Upper lobe of left lung (tissue), 6 donors: ENCODE results near the gene TOMM22. TPM values are rescaled to one million over a fixed set of nuclear protein-coding genes. Genes with fewer than 3 reads are reported as not detected.

ENCODE experiments used
- ATAC-seq, 2 donors: fragments of 200-7000 bp; cut with Tn5 transposase; one replicate each; pipeline ENCODE4 v1.9.1; 2022; ENCODE audit warnings: mild to moderate bottlenecking in 2 of 2, moderate library complexity in 2 of 2; ENCODE audit not compliant: low FRiP score in 2 of 2
- DNase-seq, 2 donors: peaks; one replicate each; pipeline ENCODE4 v3.0.0-alpha.2; 2019 to 2020
- H3K27ac ChIP-seq, 4 donors: fragments of 200-600 bp; sonication (generic); one replicate each; pipeline ENCODE4 v1.5.1; 2016 to 2019
- H3K27me3 ChIP-seq, 4 donors: fragments of 200-600 bp; sonication (generic); one replicate each; pipeline ENCODE4 v1.5.1; 2017 to 2019
- H3K36me3 ChIP-seq, 4 donors: fragments of 200-600 bp; sonication (generic); one replicate each; pipeline ENCODE4 v1.5.1; 2016 to 2019
- H3K4me1 ChIP-seq, 4 donors: fragments of 200-600 bp; sonication (generic); one replicate each; pipeline ENCODE4 v1.5.1; 2018 to 2019
- H3K4me3 ChIP-seq, 4 donors: fragments of 200-600 bp; sonication (generic); one replicate each; pipeline ENCODE4 v1.5.1; 2017 to 2019; ENCODE audit warnings: mild to moderate bottlenecking in 2 of 4, moderate library complexity in 1 of 4
- H3K9me3 ChIP-seq, 4 donors: fragments of 200-600 bp; sonication (generic); one replicate each; pipeline ENCODE4 v1.5.1; 2018 to 2019
- CTCF ChIP-seq, 6 experiments: fragments of 450-650 bp in 4 of 6; fragments of 200-600 bp in 2 of 6; sonication (generic) in 2 of 6; IDR thresholded peaks; one replicate each; pipeline ENCODE4 v1.5.1; 2016 to 2019; ENCODE audit warnings: antibody characterized with exemption in 6 of 6
- EP300 ChIP-seq, 4 donors: sonication (generic); formaldehyde crosslinking; IDR thresholded peaks; one replicate each; pipeline ENCODE4 v1.5.1; 2017; ENCODE audit warnings: antibody characterized with exemption in 4 of 4, control low read depth in 2 of 4
- POLR2A ChIP-seq, 4 donors: fragments of 450-650 bp; IDR thresholded peaks; one replicate each; pipeline ENCODE4 v1.5.1; 2016 to 2017; ENCODE audit warnings: antibody characterized with exemption in 4 of 4, mild to moderate bottlenecking in 2 of 4
- POLR2AphosphoS5 ChIP-seq, 2 donors: sonication (generic); formaldehyde crosslinking; IDR thresholded peaks; one replicate each; pipeline ENCODE4 v1.5.1; 2017; ENCODE audit warnings: antibody characterized with exemption in 2 of 2
- WGBS, 2 donors: methylation state at CpG; one replicate each; pipeline ENCODE4 v1.1.5; 2017 to 2018; 5-methylcytosine and 5-hydroxymethylcytosine counted together
- total RNA-seq, 6 donors: library from RNA; depleted of rRNA in 4 of 6; stranded (reverse); fragments of >200 nt in 4 of 6; gene quantifications; one replicate each; pipeline versions ENCODE4 v1.1.0 to v1.2.1, GENCODE V29; 2016 to 2021
- donor health status: DM: no; HTN: no; CAD: no; lungs with moderate emphysema.
- donor health status: DM: no; HTN: yes; CAD: no; lungs with severe emphysema.

The TOMM22 gene
- total RNA-seq, 6 donors from 2014 or later = 9.4 to 60.3 (median 24.1) TPM

GRCh38 chr22:38684895-38685294 is 3.1 kb downstream of the TOMM22 start:
- TF ChIP-seq POLR2A (IDR thresholded peaks at IDR 0.05) = no peak
- TF ChIP-seq EP300 (IDR thresholded peaks at IDR 0.05) = no peak
- no peak for TF ChIP-seq CTCF (IDR thresholded peaks at IDR 0.05)
- TF ChIP-seq POLR2AphosphoS5 (IDR thresholded peaks at IDR 0.05) = no peak
- DNase-seq (peak in 1 of 2 donors; percentile 34), ATAC-seq (no peak)
- Histone ChIP-seq H3K9me3 (no peaks in the 10 kb centered on the region), H3K27ac (no peak overlapping the region), H3K4me1 (peaks cover 9 to 20% (median 15%) of the 10 kb centered on the region in 4 donors), H3K4me3 (no peak overlapping the region), H3K27me3 (no peaks in the 10 kb centered on the region), H3K36me3 (peaks cover 17 to 69% (median 57%) of the 10 kb centered on the region in 4 donors)
- WGBS, 2 donors = 95 to 98% methylated on average over 9 of the region's 9 CpGs

- peaks cover 17 to 70% (median 57%) of the 10 kb centered on the region in 4 donors for H3K36me3 ChIP-seq
- H3K4me3 ChIP-seq = no peak overlapping the region
- no peaks in the 10 kb centered on the region for H3K9me3 ChIP-seq
- no peak overlapping the region for H3K27ac ChIP-seq
- DNase-seq = no peak
- no peak for ATAC-seq
- WGBS, 2 donors = 85 to 89% methylated on average over 1 of the region's 1 CpG
- H3K4me1 ChIP-seq = peaks cover 9 to 20% (median 15%) of the 10 kb centered on the region in 4 donors
- no peaks in the 10 kb centered on the region for H3K27me3 ChIP-seq
- TF ChIP-seq POLR2A (IDR thresholded peaks at IDR 0.05) = no peak
- no peak for TF ChIP-seq CTCF (IDR thresholded peaks at IDR 0.05)
- TF ChIP-seq EP300 (IDR thresholded peaks at IDR 0.05) = no peak
- TF ChIP-seq POLR2AphosphoS5 (IDR thresholded peaks at IDR 0.05) = no peak
Observed at GRCh38 chr22:38685761-38686160, 4.0 kb downstream of the TOMM22 start.

GRCh38 chr22:38689651-38690050 is 7.9 kb downstream of the TOMM22 start:
- H3K4me1 ChIP-seq = peaks cover 0 to 14% (median 9%) of the 10 kb centered on the region in 4 donors
- TF ChIP-seq POLR2A (IDR thresholded peaks at IDR 0.05) (no peak), EP300 (IDR thresholded peaks at IDR 0.05) (no peak), CTCF (IDR thresholded peaks at IDR 0.05) (no peak), POLR2AphosphoS5 (IDR thresholded peaks at IDR 0.05) (no peak)
- DNase-seq = no peak
- H3K27ac ChIP-seq = no peak overlapping the region
- H3K9me3 ChIP-seq = no peaks in the 10 kb centered on the region
- ATAC-seq = no peak
- H3K36me3 ChIP-seq = peaks cover 17 to 90% (median 54%) of the 10 kb centered on the region in 4 donors
- WGBS, 2 donors = 50 to 67% methylated on average over 1 of the region's 1 CpG
- H3K4me3 ChIP-seq = no peak overlapping the region
- H3K27me3 ChIP-seq = no peaks in the 10 kb centered on the region

- TF ChIP-seq POLR2AphosphoS5 (IDR thresholded peaks at IDR 0.05) (no peak), POLR2A (IDR thresholded peaks at IDR 0.05) (no peak), CTCF (IDR thresholded peaks at IDR 0.05) (no peak), EP300 (IDR thresholded peaks at IDR 0.05) (no peak)
- ATAC-seq (no peak), DNase-seq (no peak)
- H3K36me3 ChIP-seq = peaks cover 0 to 48% (median 11%) of the 10 kb centered on the region in 4 donors
- H3K4me3 ChIP-seq = no peak overlapping the region
- WGBS, 2 donors = 77 to 78% methylated on average over 2 of the region's 2 CpGs
- no peaks in the 10 kb centered on the region for H3K9me3 ChIP-seq
- H3K4me1 ChIP-seq = peaks cover 44 to 58% (median 49%) of the 10 kb centered on the region in 4 donors
- H3K27ac ChIP-seq = peak overlapping the region; percentile 35 to 99 (median 98)
- H3K27me3 ChIP-seq = no peaks in the 10 kb centered on the region
Observed at GRCh38 chr22:38694049-38694448, 12.3 kb downstream of the TOMM22 start.

GRCh38 chr22:38694940-38695339 is 13.2 kb downstream of the TOMM22 start:
- Histone ChIP-seq H3K9me3 (no peaks in the 10 kb centered on the region), H3K4me1 (peaks cover 51 to 66% (median 56%) of the 10 kb centered on the region in 4 donors), H3K27me3 (no peaks in the 10 kb centered on the region), H3K27ac (peak overlapping the region in 3 of 4 donors; percentile 97 to 99 (median 98)), H3K4me3 (no peak overlapping the region), H3K36me3 (peaks cover 0 to 39% (median 6%) of the 10 kb centered on the region in 4 donors)
- no peak for TF ChIP-seq EP300 (IDR thresholded peaks at IDR 0.05)
- no peak for TF ChIP-seq CTCF (IDR thresholded peaks at IDR 0.05)
- no peak for TF ChIP-seq POLR2A (IDR thresholded peaks at IDR 0.05)
- TF ChIP-seq POLR2AphosphoS5 (IDR thresholded peaks at IDR 0.05) = no peak
- ATAC-seq (no peak), DNase-seq (no peak)
- WGBS, 2 donors = 52 to 62% methylated on average over 3 of the region's 3 CpGs
